Activated naive CD8-positive, alpha-beta T cell (primary cell): ENCODE results near the gene CLMP.
"Not testable (repeated sequence)": the region's sequence is repeated elsewhere in the genome, so short reads cannot be mapped to it uniquely, and the experiment has no call there.

Experiments used
- H3K27ac Mint-ChIP-seq: one replicate; pipeline ENCODE4 v1.8.0; 2021; ENCODE audit warnings: mixed read lengths
- H3K27me3 Mint-ChIP-seq: one replicate; pipeline ENCODE4 v1.8.0; 2021; ENCODE audit warnings: mixed read lengths
- H3K36me3 Mint-ChIP-seq: one replicate; pipeline ENCODE4 v1.8.0; 2021; ENCODE audit warnings: mixed read lengths
- H3K4me1 Mint-ChIP-seq: one replicate; pipeline ENCODE4 v1.8.0; 2021; ENCODE audit warnings: low read depth, mixed read lengths
- H3K4me3 Mint-ChIP-seq: one replicate; pipeline ENCODE4 v1.8.0; 2021; ENCODE audit warnings: mild to moderate bottlenecking, mixed read lengths
- H3K9me3 Mint-ChIP-seq: one replicate; pipeline ENCODE4 v1.8.0; 2021; ENCODE audit warnings: low read depth, mixed read lengths

The CLMP gene

GRCh38 chr11:123206791-123207434 lies 11.9 kb upstream of the CLMP start:
- H3K9me3 Mint-ChIP-seq = no peaks in the 10 kb centered on the region
- H3K36me3 Mint-ChIP-seq = peaks cover 2% of the 10 kb centered on the region
- H3K4me1 Mint-ChIP-seq = no peaks in the 10 kb centered on the region
- no peak overlapping the region for H3K27ac Mint-ChIP-seq
- H3K27me3 Mint-ChIP-seq = peaks cover 5% of the 10 kb centered on the region
- H3K4me3 Mint-ChIP-seq = no peak overlapping the region

DNA sequence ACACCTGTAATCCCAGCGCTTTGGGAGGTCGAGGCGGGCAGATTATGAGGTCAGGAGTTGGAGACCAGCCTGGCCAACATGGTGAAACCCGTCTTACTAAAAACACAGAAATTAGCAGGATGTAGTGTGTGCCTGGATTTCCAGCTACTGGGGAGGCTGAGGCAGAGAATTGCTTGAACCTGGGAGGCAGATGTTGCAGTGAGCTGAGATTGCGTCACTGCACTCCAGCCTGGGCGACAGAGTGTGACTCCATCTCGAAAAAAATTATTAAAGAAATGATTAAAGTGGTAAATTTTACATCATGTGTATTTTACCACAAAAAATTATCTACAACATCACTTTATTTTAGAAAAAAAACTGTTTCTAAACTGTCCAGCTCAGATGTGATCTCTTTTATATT lies 11.0 kb upstream of the CLMP start:
- not testable (repeated sequence) for H3K9me3 Mint-ChIP-seq, H3K27ac Mint-ChIP-seq

DNA sequence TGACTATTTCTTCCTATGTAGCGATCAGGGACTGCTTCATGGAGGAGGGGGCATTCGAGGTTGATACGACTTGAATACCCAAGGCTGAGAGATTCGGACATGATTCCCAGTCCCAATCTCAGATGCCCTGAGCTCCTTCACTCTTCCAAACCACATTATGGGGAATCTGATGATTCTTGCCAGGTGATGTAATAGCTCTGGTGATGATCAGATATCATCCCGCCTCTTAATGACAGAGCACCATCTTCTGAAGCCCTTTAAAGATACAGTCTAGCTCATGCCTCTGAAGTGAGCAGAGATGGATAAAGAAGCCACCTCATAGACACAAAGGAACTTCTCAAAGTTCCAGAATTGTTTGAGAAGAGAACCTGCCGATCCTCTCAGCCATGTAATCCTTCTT lies 8.9 kb upstream of the CLMP start:
- Mint-ChIP-seq H3K9me3 (no peaks in the 10 kb centered on the region), H3K27ac (no peak overlapping the region), H3K27me3 (peaks cover 10% of the 10 kb centered on the region), H3K4me1 (no peaks in the 10 kb centered on the region), H3K36me3 (peaks cover 2% of the 10 kb centered on the region), H3K4me3 (no peak overlapping the region)

More for the DNA sequence above, 11.0 kb upstream of the CLMP start:
- not testable (repeated sequence) for H3K4me3 Mint-ChIP-seq, H3K36me3 Mint-ChIP-seq, H3K27me3 Mint-ChIP-seq, H3K4me1 Mint-ChIP-seq

GRCh38 chr11:123203471-123203870 lies 8.4 kb upstream of the CLMP start:
- H3K4me1 Mint-ChIP-seq = no peaks in the 10 kb centered on the region
- H3K36me3 Mint-ChIP-seq = peaks cover 2% of the 10 kb centered on the region
- H3K9me3 Mint-ChIP-seq = no peaks in the 10 kb centered on the region
- H3K27ac Mint-ChIP-seq = no peak overlapping the region
- peaks cover 12% of the 10 kb centered on the region for H3K27me3 Mint-ChIP-seq
- no peak overlapping the region for H3K4me3 Mint-ChIP-seq

GRCh38 chr11:123202155-123203151 lies 7.4 kb upstream of the CLMP start:
- Mint-ChIP-seq H3K36me3 (peaks cover 2% of the 10 kb centered on the region), H3K27me3 (peaks cover 15% of the 10 kb centered on the region)

DNA sequence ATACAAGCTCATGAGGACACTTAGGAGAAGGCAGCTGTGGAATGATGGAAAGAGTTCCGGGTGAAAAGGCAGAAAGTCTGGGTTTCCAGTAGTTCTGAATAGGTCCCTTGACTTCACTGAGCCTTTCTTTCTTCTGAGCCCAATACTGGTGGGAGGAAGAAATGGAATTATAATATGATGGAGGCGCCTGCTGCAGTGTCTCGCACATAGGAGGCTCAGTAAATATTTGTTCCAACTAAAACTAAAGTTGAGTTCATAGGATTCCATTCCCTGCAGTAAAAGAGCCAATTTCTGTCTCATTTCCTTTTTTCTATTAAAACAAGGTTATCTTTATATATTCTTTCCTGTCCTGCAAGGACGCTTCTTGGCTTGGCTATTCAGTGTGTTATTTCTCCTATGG lies 5.2 kb upstream of the CLMP start:
- Mint-ChIP-seq H3K27ac (no peak overlapping the region), H3K4me3 (no peak overlapping the region), H3K4me1 (peaks cover 10% of the 10 kb centered on the region), H3K27me3 (peaks cover 20% of the 10 kb centered on the region), H3K9me3 (no peaks in the 10 kb centered on the region), H3K36me3 (no peaks in the 10 kb centered on the region)

More at GRCh38 chr11:123202155-123203151, 7.4 kb upstream of the CLMP start:
- no peaks in the 10 kb centered on the region for H3K9me3 Mint-ChIP-seq
- H3K4me1 Mint-ChIP-seq = no peaks in the 10 kb centered on the region
- no peak overlapping the region for H3K4me3 Mint-ChIP-seq
- no peak overlapping the region for H3K27ac Mint-ChIP-seq

DNA sequence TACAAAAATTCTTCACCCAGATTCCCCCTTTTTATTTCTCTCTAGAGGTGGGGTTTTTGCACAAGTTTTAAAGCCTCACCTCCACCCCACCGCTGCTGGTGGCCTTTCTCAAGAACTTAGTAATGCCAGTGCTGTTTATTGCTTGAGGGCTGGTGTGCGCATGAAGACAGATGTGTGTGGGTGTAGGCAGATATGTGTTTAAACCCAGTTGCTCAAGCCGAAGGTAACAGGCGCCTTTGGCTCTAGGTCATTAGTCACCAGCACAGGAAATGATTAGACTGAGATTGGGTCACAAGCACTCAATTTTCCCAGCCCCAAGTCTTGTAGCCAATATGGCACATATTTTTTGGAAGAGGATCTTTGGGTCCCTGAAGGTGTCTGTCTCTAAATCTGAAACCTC lies 2.7 kb upstream of the CLMP start:
- Mint-ChIP-seq H3K4me1 (peaks cover 22% of the 10 kb centered on the region), H3K36me3 (no peaks in the 10 kb centered on the region), H3K27ac (no peak overlapping the region), H3K4me3 (no peak overlapping the region), H3K27me3 (peaks cover 29% of the 10 kb centered on the region), H3K9me3 (no peaks in the 10 kb centered on the region)

DNA sequence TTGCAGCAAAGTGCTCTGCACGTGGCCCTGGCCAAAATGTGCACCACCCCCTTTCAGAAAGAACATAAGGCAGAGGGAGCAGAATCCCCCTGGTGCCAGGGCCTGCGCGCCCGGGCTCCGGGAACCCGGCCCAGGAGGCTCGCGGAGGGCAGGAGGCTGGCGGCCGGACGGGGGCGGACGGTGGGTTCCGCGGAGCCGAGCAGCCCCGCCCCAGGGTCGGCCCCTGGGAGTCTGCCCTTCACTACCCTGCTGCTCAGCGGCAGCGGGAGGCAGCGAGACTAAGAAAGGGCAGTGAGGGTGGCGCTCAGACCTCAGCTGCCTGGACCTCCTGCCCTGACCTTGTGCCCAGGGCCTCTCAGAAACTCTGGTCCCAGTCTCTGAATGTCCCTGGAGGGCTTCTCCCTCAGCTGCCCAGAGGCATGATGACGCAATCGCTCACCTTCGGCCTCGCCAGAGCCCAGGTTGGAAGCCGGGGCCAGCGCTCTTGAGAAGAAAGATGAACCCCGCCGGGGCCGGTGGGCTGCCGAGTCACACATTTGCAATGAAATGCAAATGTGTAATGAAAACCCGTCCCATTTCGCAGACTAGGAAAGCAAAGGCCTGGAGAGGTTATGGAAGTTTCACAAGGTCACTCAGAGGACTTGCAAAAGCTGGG lies 1.1 kb upstream of the CLMP start:
- Mint-ChIP-seq H3K27me3 (peaks cover 33% of the 10 kb centered on the region), H3K27ac (no peak overlapping the region), H3K9me3 (peaks cover 6% of the 10 kb centered on the region), H3K4me3 (peak overlapping the region; percentile 85), H3K36me3 (no peaks in the 10 kb centered on the region), H3K4me1 (peaks cover 35% of the 10 kb centered on the region)

GRCh38 chr11:123194337-123195187 lies 486 bp downstream of the CLMP start:
- Mint-ChIP-seq H3K9me3 (peaks cover 6% of the 10 kb centered on the region), H3K4me1 (peaks cover 35% of the 10 kb centered on the region), H3K27ac (no peak overlapping the region), H3K4me3 (peak overlapping the region; percentile 85), H3K36me3 (no peaks in the 10 kb centered on the region), H3K27me3 (peaks cover 33% of the 10 kb centered on the region)

DNA sequence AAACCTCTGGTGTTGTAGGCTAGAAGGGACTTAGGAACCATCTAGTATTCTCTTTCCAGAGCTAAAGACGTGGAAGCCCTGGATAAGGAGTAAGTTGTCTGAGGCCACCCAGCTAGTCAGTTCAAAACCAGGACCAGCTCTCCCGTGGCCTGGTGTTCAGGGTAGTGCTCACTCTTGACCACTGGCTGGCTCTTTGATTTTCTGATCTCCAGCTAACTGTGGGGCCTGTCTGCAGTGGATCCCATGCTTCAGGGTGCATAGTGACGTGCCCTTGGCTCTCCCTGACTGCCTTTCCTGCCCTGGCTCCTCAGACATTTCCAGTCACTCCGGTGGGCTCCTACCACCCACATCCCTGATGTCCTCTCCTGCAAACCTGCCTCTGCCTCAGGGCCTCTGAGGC lies 1.3 kb downstream of the CLMP start:
- H3K9me3 Mint-ChIP-seq = peaks cover 6% of the 10 kb centered on the region

DNA sequence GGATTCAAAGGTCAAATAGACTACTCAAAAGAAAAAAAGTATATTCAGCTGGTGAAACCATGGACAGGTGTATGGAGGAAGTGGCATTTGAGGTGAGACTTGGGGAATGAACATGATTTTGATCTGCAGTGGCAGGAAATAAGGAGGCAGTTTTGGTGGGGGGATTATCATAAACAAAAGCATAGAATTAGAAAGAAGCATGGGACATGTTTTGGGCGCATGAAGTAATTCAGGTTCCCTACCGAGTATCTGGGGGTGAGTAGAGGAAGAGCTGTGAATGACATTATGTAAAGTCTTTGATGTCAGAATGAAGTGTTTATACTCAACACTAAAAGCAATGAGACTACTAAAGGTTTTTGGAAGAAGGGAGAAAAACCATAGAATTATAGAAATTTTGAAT lies 3.1 kb downstream of the CLMP start:
- H3K36me3 Mint-ChIP-seq = no peaks in the 10 kb centered on the region
- peaks cover 24% of the 10 kb centered on the region for H3K27me3 Mint-ChIP-seq
- H3K27ac Mint-ChIP-seq = peak overlapping the region; percentile 6
- peaks cover 6% of the 10 kb centered on the region for H3K9me3 Mint-ChIP-seq
- peaks cover 38% of the 10 kb centered on the region for H3K4me1 Mint-ChIP-seq
- H3K4me3 Mint-ChIP-seq = peak overlapping the region; percentile 17

More for the DNA sequence above, 1.3 kb downstream of the CLMP start:
- Mint-ChIP-seq H3K4me3 (no peak overlapping the region), H3K27me3 (peaks cover 27% of the 10 kb centered on the region), H3K4me1 (peaks cover 35% of the 10 kb centered on the region), H3K27ac (no peak overlapping the region), H3K36me3 (no peaks in the 10 kb centered on the region)

DNA sequence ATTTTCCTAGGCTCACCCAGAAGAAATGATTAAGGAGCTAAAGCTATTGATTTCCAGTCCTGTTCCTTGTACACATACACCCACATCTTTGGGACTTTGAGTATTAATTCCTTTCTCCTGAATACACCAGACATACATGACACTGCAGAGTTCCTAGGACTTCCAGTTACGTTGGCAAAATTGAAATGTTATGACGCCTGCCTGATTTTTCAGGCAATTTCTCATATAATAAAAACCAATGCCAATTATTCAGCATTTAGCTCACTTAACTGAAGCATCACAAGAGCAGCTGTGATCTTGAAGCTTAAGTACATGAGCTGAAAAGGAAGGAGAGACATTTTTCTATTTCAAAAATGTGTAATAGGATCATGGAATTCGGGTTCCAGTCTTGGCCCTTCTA lies 4.5 kb downstream of the CLMP start:
- Mint-ChIP-seq H3K27me3 (peaks cover 19% of the 10 kb centered on the region), H3K27ac (no peak overlapping the region), H3K36me3 (no peaks in the 10 kb centered on the region), H3K4me3 (no peak overlapping the region), H3K9me3 (peaks cover 6% of the 10 kb centered on the region), H3K4me1 (peaks cover 31% of the 10 kb centered on the region)

DNA sequence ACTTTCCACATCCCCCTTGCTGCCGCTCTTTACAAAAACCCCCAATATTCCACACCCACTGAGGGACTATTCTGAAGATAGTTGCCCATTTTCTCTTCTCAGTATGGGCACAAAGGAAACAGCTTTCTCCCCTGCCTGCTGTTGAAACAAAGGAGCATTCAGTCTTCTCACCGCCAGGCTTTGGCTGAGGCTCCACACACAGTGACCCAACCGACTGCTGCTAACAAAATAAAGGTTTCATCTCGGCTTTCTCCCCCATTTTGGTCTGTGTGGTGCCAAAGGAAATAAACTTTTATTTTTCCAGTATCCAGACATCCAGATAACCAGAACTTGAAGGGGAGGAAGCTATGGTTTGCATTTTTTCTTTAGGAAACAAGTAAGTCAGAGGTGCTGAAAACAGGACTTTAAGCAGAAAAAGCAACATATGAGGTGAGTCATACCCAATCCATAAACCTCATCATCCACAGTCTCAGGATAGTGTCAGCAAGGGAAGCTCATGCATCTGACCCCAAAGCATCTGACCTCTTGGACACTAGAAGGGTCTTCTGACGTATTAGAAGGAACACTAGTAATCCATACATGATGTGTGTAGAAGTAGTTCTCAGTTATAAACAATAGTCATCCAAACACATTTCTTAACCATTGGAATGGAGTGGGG lies 6.4 kb downstream of the CLMP start:
- Mint-ChIP-seq H3K27me3 (peaks cover 18% of the 10 kb centered on the region), H3K4me1 (peaks cover 23% of the 10 kb centered on the region), H3K36me3 (no peaks in the 10 kb centered on the region), H3K27ac (no peak overlapping the region), H3K9me3 (peaks cover 6% of the 10 kb centered on the region), H3K4me3 (no peak overlapping the region)
